Mesenteric fat pad (tissue), 1 donor: Measurements from ENCODE around the gene SDK2. TPM values are rescaled to one million over a fixed set of nuclear protein-coding genes. Genes with fewer than 3 reads are reported as not detected.

Experiments used
- DNase-seq: peaks from one replicate; pipeline ENCODE4 v3.0.0-alpha.2; 2020; ENCODE audit warnings: low spot score
- total RNA-seq: library from RNA; stranded (reverse); fragmentation: NEBNext Ultra II Directional; extraction: Animal tissue kit (Norgen Biotek cat#: 25700); gene quantifications from one replicate; pipeline ENCODE4 v1.2.1, GENCODE V29; 2021
- donor health status: DM: yes; HTN: yes; CAD: no.

SDK2 gene
- total RNA-seq, 1 donor from 2014 or later = 0.84 TPM

GRCh38 chr17:73513426-73513825 lies 130.8 kb downstream of the SDK2 start:
- no peak for DNase-seq

DNA sequence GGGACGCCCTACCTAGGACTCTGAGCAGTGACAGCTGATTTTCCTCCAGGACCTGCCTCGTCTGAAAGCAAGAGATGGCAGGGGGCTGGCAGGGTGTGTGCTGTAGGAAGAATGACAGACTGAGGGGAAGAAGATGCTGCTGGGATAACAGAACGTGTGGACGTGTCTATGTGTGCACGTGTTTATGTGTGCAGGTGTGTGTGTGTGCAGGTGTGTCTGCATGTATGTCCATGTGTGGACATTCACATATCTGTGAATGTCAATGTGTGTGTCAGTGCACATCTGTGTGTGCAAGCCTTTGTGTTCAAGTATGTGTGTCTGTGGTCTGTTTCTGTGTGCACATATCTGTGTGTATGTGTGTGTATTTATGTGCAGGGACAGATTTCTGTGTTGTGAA lies 132.5 kb downstream of the SDK2 start:
- no peak for DNase-seq

DNA sequence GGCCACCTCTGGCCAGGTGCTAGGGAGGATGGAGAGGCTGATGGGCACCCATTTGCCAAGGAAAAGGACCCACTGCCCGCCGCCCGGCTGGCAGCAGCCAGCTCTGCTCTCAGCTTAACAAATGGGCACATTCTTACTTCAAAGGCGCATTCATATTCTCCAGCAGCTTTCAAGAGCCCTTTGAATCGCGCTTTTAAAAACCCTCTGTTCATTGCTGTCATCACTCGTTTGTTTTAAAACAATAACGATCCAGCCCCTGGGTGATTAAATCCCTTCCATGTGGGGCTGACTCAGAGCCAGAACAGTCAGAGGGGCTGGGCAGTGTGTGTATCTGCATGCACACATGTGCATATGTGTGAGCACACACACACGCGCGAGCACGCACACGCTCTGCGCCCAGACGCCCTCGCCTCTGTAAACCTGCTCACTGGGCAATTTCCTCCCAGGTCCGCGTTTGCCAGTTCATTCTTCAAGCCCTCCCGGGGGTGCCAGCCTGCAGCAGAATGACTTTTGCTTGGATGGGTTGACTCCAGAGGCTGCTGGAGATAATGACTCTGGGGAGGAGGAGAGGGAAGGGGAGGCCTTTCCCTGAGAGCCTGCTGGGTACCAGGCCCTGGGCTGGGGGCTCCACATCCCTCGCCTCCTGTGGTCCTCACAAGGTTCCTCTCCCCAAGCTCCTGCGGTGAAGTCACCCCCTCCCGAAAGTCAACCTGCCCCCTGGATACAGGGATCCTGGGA lies 133.1 kb downstream of the SDK2 start:
- DNase-seq = no peak

GRCh38 chr17:73508931-73509605 lies 135.2 kb downstream of the SDK2 start:
- DNase-seq = no peak

- no peak for DNase-seq
Measured at GRCh38 chr17:73508057-73508930, 136.0 kb downstream of the SDK2 start.

GRCh38 chr17:73506470-73507435 lies 137.5 kb downstream of the SDK2 start:
- no peak for DNase-seq

DNA sequence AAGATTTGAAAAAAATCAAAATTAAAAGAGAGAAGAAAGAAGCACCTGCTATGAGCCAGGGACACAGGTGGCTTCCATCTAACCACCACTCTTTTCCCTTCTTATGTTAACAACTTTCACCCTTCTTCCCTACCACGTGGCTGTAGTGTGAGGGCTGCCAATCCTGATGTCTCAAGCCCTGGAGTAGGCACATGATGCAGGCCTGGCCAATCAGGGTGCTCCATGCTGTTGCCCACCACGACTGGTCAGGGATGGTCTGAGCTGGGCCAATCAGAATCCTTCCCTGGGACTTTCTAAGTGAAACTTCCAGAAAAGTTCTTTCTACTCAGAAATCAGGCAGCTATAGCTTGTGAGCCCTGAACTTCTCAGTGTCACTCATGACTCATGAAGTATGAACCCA lies 140.7 kb downstream of the SDK2 start:
- DNase-seq = no peak

DNA sequence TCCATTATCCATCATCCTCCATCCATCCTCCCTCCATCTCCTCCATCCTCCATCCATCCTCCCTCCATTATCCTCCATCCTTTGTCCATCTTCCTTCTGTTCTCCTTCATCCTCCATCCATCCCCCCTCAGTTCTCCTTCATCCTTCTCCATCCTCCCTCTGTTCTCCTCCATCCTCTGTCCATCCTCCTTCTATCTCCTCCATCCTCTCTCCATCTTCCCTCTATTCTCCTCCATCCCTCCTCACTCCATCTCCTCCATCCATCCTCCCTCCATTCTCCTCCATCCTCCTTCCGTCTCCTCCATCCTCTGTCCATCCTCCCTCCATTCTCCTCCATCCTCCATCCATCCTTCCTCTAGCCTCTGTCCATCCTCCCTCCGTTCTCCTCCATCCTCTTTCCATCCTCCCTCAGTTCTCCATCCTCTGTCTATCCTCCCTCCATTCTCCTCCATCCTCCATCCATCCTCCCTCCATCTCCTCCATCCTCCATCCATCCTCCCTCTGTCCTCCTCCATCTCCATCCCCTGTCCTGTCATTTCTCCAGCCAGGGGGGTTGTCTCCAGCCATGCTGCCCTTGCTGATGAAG lies 143.7 kb downstream of the SDK2 start:
- DNase-seq = no peak

DNA sequence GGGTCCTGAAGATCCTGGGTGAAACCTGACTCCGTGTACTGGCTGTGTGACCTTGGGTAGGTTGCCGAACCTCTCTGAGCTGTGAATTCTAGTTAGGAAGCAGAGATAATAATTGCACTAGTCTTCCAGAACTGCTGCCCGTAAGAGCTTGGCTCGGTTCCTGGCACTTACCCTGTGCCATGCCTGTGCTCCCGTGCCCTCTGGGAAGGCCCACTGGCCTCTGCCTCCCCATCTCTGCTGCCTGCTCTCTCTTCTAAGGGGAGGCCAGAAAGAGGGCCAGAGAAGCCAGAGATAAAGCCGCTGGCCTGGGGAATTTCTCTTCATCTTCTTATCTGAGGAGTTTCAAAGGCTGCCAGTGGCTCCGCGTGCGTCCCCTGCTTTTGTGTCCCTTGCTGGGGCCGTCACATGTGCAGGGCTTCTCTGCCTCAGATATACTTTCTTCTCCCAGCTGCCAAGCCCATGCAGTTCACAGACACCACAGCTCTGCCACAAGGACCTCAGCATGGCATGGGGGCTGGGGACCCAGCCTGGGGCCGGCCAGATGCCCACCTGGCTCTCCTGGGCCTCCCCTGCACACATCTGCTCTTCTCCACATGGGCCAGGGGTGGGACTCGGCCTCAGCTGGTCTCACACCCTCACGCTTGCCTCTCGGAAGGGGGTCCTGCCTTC lies 145.2 kb downstream of the SDK2 start:
- no peak for DNase-seq

GRCh38 chr17:73498176-73498575 lies 146.1 kb downstream of the SDK2 start:
- no peak for DNase-seq

GRCh38 chr17:73497721-73498120 lies 146.5 kb downstream of the SDK2 start:
- no peak for DNase-seq

DNA sequence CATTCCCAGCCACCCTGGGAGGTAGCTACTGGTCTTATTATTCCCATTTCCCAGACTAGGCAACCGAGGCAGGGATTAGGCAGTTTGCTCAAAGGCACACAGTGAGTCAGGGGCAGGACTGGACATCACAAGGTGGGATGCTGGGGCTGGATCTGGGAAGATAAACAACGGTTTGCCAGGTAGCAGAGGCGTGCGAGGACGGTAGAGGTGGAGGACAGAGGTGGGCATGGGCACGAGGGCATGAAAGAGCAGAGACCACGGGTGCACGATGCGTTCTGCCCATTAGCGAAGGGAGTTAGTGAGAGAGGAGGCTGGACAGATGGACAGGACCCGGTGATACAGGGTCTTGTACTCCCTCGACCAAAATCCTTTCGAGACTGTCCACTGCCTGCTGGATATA lies 148.0 kb downstream of the SDK2 start:
- no peak for DNase-seq

DNA sequence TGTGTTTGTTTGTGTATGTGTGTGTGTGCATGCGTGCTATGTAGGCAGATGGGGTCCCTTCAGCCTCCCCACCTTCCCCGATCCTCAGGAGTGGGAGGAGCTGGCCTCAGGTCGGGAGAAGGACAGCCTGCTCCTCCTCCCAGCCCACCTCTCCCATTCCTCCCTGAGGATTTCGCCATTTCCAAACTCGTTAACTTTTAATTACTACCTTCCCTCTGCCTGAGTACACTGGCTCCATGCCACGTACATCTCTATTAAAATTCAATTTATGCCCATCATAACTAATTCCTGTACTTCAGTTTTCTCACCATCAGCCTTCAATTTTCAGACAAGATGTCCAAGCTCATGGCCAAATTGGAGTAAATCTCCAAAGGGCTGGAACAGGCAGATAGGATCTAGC lies 148.6 kb downstream of the SDK2 start:
- no peak for DNase-seq

DNA sequence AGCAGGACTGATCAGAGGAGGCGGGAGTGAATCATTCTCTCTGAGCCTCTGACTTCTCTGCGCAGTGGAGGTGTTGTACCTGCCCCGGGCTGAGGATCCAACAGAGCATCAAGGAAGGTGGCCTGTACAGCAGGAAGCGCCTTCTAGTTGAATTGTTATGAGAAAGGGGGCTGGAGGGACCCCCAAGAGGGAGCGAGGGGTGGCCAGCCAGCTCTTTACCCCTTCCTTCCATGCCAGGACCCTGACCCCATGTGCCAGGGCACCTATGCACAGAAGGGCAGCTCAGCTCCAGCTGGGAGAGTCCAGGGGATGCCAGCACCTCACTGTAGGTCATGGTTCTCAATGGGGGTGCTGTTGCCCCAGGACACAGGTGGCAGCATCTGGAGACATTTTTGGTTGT lies 149.3 kb downstream of the SDK2 start:
- DNase-seq = no peak

GRCh38 chr17:73493956-73494926 lies 150.0 kb downstream of the SDK2 start:
- no peak for DNase-seq

DNA sequence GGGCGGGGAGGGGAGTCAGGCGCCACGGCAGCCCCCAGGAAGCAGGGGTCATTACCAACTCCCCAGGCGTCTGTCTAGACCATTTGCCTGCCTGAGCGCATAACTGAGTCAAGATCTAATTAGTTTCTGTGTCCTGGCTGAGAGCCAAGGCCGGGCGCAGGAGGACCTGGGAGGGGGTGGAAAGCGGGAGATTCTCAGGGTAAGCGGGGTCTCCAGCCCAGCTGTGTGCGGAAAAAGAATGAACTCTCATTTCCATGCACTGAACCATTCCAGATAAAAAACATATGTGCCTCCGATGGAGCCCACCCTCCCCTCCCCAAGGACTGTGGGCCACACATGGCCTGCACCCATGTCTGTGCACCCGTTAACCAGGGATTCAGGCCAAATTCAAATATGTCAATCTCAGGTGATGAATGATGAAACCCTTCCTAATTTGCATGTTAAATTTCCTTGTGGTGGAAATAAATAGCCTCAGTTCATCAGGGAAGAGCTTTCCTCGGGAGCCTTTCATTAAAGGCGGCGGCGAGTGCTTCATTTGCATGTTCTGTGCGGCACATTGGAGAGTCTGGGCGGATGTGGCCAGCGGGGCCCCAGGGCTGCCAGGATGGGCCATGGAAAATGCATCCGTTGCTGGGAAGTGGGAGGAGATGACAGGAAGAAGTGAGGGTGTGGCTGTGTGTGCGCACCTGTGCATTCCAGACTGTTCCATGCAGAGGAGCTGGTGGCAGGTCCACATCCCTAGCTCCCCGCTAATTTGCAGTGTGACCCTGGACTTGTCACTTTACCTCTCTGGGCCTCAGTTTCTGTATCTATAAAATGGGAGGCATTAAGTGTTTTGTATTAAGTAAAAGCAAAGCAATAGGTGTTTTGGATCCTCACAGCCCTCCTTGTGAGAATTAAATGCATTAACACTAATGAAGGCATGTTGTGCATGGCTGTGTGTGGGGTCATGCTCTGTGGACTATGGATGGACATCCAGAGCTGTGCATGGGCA lies 151.1 kb downstream of the SDK2 start:
- DNase-seq = no peak

DNA sequence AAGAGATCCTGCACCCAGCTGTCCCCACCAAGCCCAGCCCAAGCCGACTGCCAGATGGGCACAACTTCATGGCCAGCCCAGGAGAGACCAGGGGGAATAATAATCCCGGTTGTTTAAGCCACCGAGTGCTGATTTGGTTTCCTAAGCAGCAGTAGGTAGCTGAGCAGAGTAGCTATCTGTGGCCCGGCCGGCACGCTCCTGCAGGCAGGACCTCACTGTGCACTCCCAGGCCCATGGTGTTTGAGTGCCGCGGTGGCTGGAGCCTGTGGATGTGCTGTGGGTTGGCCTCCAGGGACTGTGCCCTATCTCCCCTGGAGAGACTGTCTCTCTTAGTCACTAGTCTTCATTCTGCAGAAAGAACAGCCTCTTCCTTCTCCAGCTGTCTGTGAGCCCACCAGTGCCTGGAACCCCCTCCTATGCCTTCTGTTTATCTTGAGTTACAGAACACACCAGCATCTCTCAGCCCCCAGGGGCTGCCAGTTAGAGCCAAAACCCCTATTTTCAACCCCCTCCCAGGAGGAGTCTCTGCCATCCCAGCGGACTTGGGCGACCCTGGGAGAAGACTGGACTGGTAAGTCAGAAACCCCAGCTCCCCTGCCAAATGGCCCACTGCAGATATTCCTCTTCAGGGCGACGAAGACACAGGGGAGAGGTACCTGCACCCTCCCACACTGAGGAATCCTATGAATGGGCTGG lies 152.0 kb downstream of the SDK2 start:
- DNase-seq = no peak
